MM.1S (cell line): ENCODE data around the gene ACSL4.

Source experiments
- DNase-seq: peaks from one replicate; pipeline ENCODE4 v3.0.0-alpha.2; 2015
- H2AFZ ChIP-seq: fragments of 300-600 bp; sonication (generic); 2 replicates; pipeline ENCODE4 v1.6.0; 2016; ENCODE audit warnings: antibody characterized with exemption, low read length
- H3F3A ChIP-seq: fragments of 300-600 bp; sonication (generic); 2 replicates; pipeline ENCODE4 v1.6.1; 2016; ENCODE audit warnings: mild to moderate bottlenecking, antibody characterized with exemption, low read length, moderate library complexity, mixed read lengths; ENCODE audit not compliant: insufficient read depth
- H3K27ac ChIP-seq: fragments of 300-600 bp; sonication (generic); 2 replicates; pipeline ENCODE4 v1.5.1; 2016; ENCODE audit warnings: mild to moderate bottlenecking, low read length
- H3K27me3 ChIP-seq: fragments of 300-600 bp; sonication (generic); replicated peaks from 2 replicates; pipeline ENCODE4 v1.6.0; 2016; ENCODE audit warnings: low read length; ENCODE audit not compliant: insufficient read depth
- H3K36me3 ChIP-seq: fragments of 300-600 bp; sonication (generic); replicated peaks from 2 replicates; pipeline ENCODE4 v1.6.1; 2016; ENCODE audit warnings: mild to moderate bottlenecking, low read length, mixed read lengths; ENCODE audit not compliant: insufficient read depth
- H3K4me1 ChIP-seq: fragments of 300-600 bp; sonication (generic); 2 replicates; pipeline ENCODE4 v1.6.1; 2016; ENCODE audit warnings: low read length, mixed read lengths
- H3K4me2 ChIP-seq: fragments of 300-600 bp; sonication (generic); 2 replicates; pipeline ENCODE4 v1.6.0; 2016; ENCODE audit warnings: low read depth, low read length
- H3K4me3 ChIP-seq: fragments of 300-600 bp; sonication (generic); 2 replicates; pipeline ENCODE4 v1.5.1; 2016; ENCODE audit warnings: low read length, mixed read lengths
- H3K79me2 ChIP-seq: fragments of 300-600 bp; sonication (generic); 2 replicates; pipeline ENCODE4 v1.6.1; 2016; ENCODE audit warnings: mixed run types, low read length, mixed read lengths
- H3K9ac ChIP-seq: fragments of 300-600 bp; sonication (generic); 2 replicates; pipeline ENCODE4 v1.6.1; 2016; ENCODE audit warnings: low read length, mixed read lengths
- H3K9me2 ChIP-seq: fragments of 300-600 bp; sonication (generic); replicated peaks from 2 replicates; pipeline ENCODE4 v1.6.1; 2016; ENCODE audit warnings: mild to moderate bottlenecking, low read length, mixed read lengths; ENCODE audit not compliant: insufficient read depth
- H3K9me3 ChIP-seq: fragments of 300-600 bp; sonication (generic); replicated peaks from 2 replicates; pipeline ENCODE4 v1.6.1; 2016; ENCODE audit warnings: mild to moderate bottlenecking, low read length, mixed read lengths; ENCODE audit not compliant: insufficient read depth
- H4K20me1 ChIP-seq: fragments of 300-600 bp; sonication (generic); 2 replicates; pipeline ENCODE4 v1.6.1; 2016; ENCODE audit warnings: mild to moderate bottlenecking, low read length, moderate library complexity, mixed read lengths; ENCODE audit not compliant: insufficient read depth
- EZH2 ChIP-seq: fragments of 300-600 bp; sonication (generic); optimal IDR thresholded peaks from 2 replicates; pipeline ENCODE3; 2017; ENCODE audit warnings: low read depth, mild to moderate bottlenecking, antibody characterized with exemption, low read length, mixed read lengths
- EZH2phosphoT487 ChIP-seq: fragments of 300-600 bp; sonication (generic); IDR thresholded peaks from 2 replicates; pipeline ENCODE4 v1.6.1; 2018; ENCODE audit warnings: antibody characterized with exemption, low read length
- TF ChIP-seq, protein P1 (sequence below): fragments of 300-600 bp; sonication (generic); IDR thresholded peaks from 2 replicates; pipeline ENCODE4 v1.5.1; 2016; ENCODE audit warnings: antibody characterized with exemption, low read length, mixed read lengths

Gene ACSL4

DNA sequence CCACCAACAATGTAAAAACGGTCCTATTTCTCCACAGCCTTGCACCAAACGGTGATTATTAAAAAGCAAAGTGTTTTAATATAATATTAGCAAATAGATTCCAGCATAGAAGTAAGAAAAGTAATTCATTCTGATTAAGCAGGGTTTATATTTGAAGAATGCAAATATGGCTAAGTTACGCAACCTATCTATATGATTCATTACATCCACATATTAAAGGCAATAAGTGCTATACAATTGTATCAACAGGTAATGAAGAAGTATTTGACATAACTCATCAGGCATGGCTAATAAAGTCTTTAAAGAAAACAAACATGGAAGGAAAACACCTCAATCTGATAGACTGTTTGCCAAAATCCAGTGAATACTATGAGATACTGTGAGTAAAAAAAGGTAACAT, 137.0 kb downstream of the ACSL4 start:
- TF ChIP-seq EZH2 (no peak), EZH2phosphoT487 (no peak)
- TF ChIP-seq, protein P1, sequence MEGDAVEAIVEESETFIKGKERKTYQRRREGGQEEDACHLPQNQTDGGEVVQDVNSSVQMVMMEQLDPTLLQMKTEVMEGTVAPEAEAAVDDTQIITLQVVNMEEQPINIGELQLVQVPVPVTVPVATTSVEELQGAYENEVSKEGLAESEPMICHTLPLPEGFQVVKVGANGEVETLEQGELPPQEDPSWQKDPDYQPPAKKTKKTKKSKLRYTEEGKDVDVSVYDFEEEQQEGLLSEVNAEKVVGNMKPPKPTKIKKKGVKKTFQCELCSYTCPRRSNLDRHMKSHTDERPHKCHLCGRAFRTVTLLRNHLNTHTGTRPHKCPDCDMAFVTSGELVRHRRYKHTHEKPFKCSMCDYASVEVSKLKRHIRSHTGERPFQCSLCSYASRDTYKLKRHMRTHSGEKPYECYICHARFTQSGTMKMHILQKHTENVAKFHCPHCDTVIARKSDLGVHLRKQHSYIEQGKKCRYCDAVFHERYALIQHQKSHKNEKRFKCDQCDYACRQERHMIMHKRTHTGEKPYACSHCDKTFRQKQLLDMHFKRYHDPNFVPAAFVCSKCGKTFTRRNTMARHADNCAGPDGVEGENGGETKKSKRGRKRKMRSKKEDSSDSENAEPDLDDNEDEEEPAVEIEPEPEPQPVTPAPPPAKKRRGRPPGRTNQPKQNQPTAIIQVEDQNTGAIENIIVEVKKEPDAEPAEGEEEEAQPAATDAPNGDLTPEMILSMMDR = no peak
- H4K20me1 ChIP-seq = no peaks in the 10 kb centered on the region
- no peak overlapping the region for H3K4me2 ChIP-seq
- no peaks in the 10 kb centered on the region for H3K4me1 ChIP-seq
- no peaks in the 10 kb centered on the region for H3K36me3 ChIP-seq
- H2AFZ ChIP-seq = no peak overlapping the region
- no peak overlapping the region for H3K9ac ChIP-seq
- H3K4me3 ChIP-seq = no peak overlapping the region
- no peaks in the 10 kb centered on the region for H3K9me3 ChIP-seq
- H3K27me3 ChIP-seq = no peaks in the 10 kb centered on the region
- H3F3A ChIP-seq = no peaks in the 10 kb centered on the region
- H3K79me2 ChIP-seq = no peaks in the 10 kb centered on the region
- DNase-seq = no peak
- H3K9me2 ChIP-seq = no peaks in the 10 kb centered on the region
- H3K27ac ChIP-seq = no peak overlapping the region
